GM20431 (cell line): ENCODE results near the gene CFDP1.

Source experiments
- in situ Hi-C: fragments of 300-500 bp; cut with MseI, MboI; formaldehyde crosslinking; loops from one replicate; pipeline ENCODE4 v1.15.0; 2020; ENCODE audit warnings: low sequenced_read_pairs; ENCODE audit not compliant: unreplicated experiment

Gene CFDP1

GRCh38 chr16:75244844-75245758, 188.2 kb downstream of the CFDP1 start:
- in situ Hi-C loops = loop anchor here (10.0 kb wide), 1 partner anchor 140 kb away; no protein-coding TSS in a partner anchor

- in situ Hi-C loops = loop anchor here (10.0 kb wide), 1 partner anchor 140 kb away; no protein-coding TSS in a partner anchor
Measured at GRCh38 chr16:75244225-75244809, 189.0 kb downstream of the CFDP1 start.
